HEK293 (cell line): Measurements from ENCODE around the gene ARMH4.

Experiments
- CTCF ChIA-PET: fragments of 350-600 bp; formaldehyde crosslinking; extraction: SDS; loops from one replicate; lab custom pipeline; 2021; ENCODE audit warnings: antibody characterized with exemption; lab: Yijun Ruan, JAX
- POLR2A ChIA-PET: fragments of 300-600 bp; formaldehyde crosslinking; extraction: SDS; loops from one replicate; lab custom pipeline; 2020; ENCODE audit warnings: antibody characterized with exemption, inconsistent platforms; lab: Yijun Ruan, JAX
- H3K27ac ChIP-seq: fragments of 200-500 bp; sonication (Bioruptor generic); 2 replicates; pipeline ENCODE4 v1.5.1; 2014; ENCODE audit warnings: low read depth, low read length, control low read depth, inconsistent platforms; ENCODE audit errors: extremely low read depth
- H3K36me3 ChIP-seq, 2 experiments: fragments of 200-500 bp in 1 of 2; sonication (Bioruptor generic) in 1 of 2; 1 replicate in 1 of 2; 2 replicates in 1 of 2; pipeline ENCODE4 v1.5.1; 2014 to 2017; ENCODE audit warnings: inconsistent platforms in 2 of 2, low read length in 2 of 2; ENCODE audit not compliant: control insufficient read depth in 2 of 2, insufficient read depth in 1 of 2
- H3K4me1 ChIP-seq: fragments of 200-500 bp; sonication (Bioruptor generic); 2 replicates; pipeline ENCODE4 v1.5.1; 2014; ENCODE audit warnings: mild to moderate bottlenecking, low read length, inconsistent platforms; ENCODE audit not compliant: control insufficient read depth, insufficient read depth
- H3K4me3 ChIP-seq: 2 replicates; pipeline ENCODE4 v1.5.1; 2011; ENCODE audit warnings: low read depth, mild to moderate bottlenecking, control low read depth, low read length, moderate library complexity
- H3K9me3 ChIP-seq: fragments of 200-500 bp; sonication (Bioruptor generic); 2 replicates; pipeline ENCODE4 v1.5.1; 2014; ENCODE audit warnings: low read depth, low read length, inconsistent platforms; ENCODE audit not compliant: control insufficient read depth, insufficient read depth
- ATF2 ChIP-seq: fragments of 450-650 bp; formaldehyde crosslinking; IDR thresholded peaks from 2 replicates; pipeline ENCODE4 v1.5.1; 2016; ENCODE audit warnings: missing biosample characterization, missing genetic modification characterization, low read depth
- KLF10 ChIP-seq: fragments of 450-650 bp; IDR thresholded peaks from 2 replicates; pipeline ENCODE4 v1.5.1; 2018; ENCODE audit warnings: missing biosample characterization, mild to moderate bottlenecking, missing genetic modification characterization
- MYNN ChIP-seq: fragments of 450-650 bp; formaldehyde crosslinking; IDR thresholded peaks from 2 replicates; pipeline ENCODE4 v1.5.1; 2016; ENCODE audit warnings: missing biosample characterization, missing genetic modification characterization, borderline replicate concordance
- MZF1 ChIP-seq: fragments of 450-650 bp; formaldehyde crosslinking; IDR thresholded peaks from 2 replicates; pipeline ENCODE4 v1.5.1; 2017; ENCODE audit warnings: missing biosample characterization, missing genetic modification characterization, borderline replicate concordance
- ZBTB7A ChIP-seq: fragments of 450-650 bp; formaldehyde crosslinking; IDR thresholded peaks from 2 replicates; pipeline ENCODE4 v1.5.1; 2016; ENCODE audit warnings: low read depth, missing biosample characterization, missing genetic modification characterization
- ZFHX2 ChIP-seq: fragments of 450-650 bp; formaldehyde crosslinking; conservative IDR thresholded peaks from 2 replicates; pipeline ENCODE4 v1.5.1; 2016; ENCODE audit warnings: missing biosample characterization, missing genetic modification characterization
- ZNF184 ChIP-seq: fragments of 450-650 bp; IDR thresholded peaks from 2 replicates; pipeline ENCODE4 v1.5.1; 2018; ENCODE audit warnings: missing biosample characterization, mild to moderate bottlenecking, missing genetic modification characterization
- ZNF202 ChIP-seq: fragments of 450-650 bp; formaldehyde crosslinking; IDR thresholded peaks from 2 replicates; pipeline ENCODE4 v1.5.1; 2016; ENCODE audit warnings: missing biosample characterization, missing genetic modification characterization, borderline replicate concordance
- ZNF311 ChIP-seq: fragments of 450-650 bp; formaldehyde crosslinking; IDR thresholded peaks from 2 replicates; pipeline ENCODE4 v1.5.1; 2017; ENCODE audit warnings: missing biosample characterization, missing genetic modification characterization, borderline replicate concordance
- ZNF394 ChIP-seq: fragments of 450-650 bp; formaldehyde crosslinking; IDR thresholded peaks from 2 replicates; pipeline ENCODE4 v1.5.1; 2016; ENCODE audit warnings: missing biosample characterization, missing genetic modification characterization, mild to moderate bottlenecking, moderate library complexity, borderline replicate concordance
- ZNF48 ChIP-seq: fragments of 450-650 bp; formaldehyde crosslinking; IDR thresholded peaks from 2 replicates; pipeline ENCODE4 v1.5.1; 2016; ENCODE audit warnings: missing biosample characterization, missing genetic modification characterization
- ZNF501 ChIP-seq: fragments of 450-650 bp; formaldehyde crosslinking; IDR thresholded peaks from 2 replicates; pipeline ENCODE4 v1.5.1; 2016; ENCODE audit warnings: missing biosample characterization, missing genetic modification characterization
- ZNF518A ChIP-seq: fragments of 450-650 bp; formaldehyde crosslinking; conservative IDR thresholded peaks from 2 replicates; pipeline ENCODE4 v1.5.1; 2016; ENCODE audit warnings: low read depth, missing biosample characterization, missing genetic modification characterization
- ZNF639 ChIP-seq: fragments of 450-650 bp; formaldehyde crosslinking; IDR thresholded peaks from 2 replicates; pipeline ENCODE4 v1.5.1; 2016; ENCODE audit warnings: missing biosample characterization, missing genetic modification characterization
- ZNF645 ChIP-seq: fragments of 450-650 bp; formaldehyde crosslinking; IDR thresholded peaks from 2 replicates; pipeline ENCODE4; 2016; ENCODE audit warnings: missing biosample characterization, missing genetic modification characterization
- ZNF677 ChIP-seq: fragments of 450-650 bp; IDR thresholded peaks from 2 replicates; pipeline ENCODE4 v1.5.0; 2018; ENCODE audit warnings: missing biosample characterization, mild to moderate bottlenecking, missing genetic modification characterization, moderate library complexity
- ZNF843 ChIP-seq: fragments of 450-650 bp; formaldehyde crosslinking; IDR thresholded peaks from 2 replicates; pipeline ENCODE4 v1.5.1; 2016; ENCODE audit warnings: missing biosample characterization, missing genetic modification characterization
- ZSCAN16 ChIP-seq: fragments of 450-650 bp; formaldehyde crosslinking; IDR thresholded peaks from 2 replicates; pipeline ENCODE4 v1.5.1; 2016; ENCODE audit warnings: missing biosample characterization, missing genetic modification characterization
- TF ChIP-seq, protein P1 (sequence below): fragments of 450-650 bp; formaldehyde crosslinking; IDR thresholded peaks from 2 replicates; pipeline ENCODE4 v1.5.1; 2017; ENCODE audit warnings: missing biosample characterization, missing genetic modification characterization

The ARMH4 gene

DNA sequence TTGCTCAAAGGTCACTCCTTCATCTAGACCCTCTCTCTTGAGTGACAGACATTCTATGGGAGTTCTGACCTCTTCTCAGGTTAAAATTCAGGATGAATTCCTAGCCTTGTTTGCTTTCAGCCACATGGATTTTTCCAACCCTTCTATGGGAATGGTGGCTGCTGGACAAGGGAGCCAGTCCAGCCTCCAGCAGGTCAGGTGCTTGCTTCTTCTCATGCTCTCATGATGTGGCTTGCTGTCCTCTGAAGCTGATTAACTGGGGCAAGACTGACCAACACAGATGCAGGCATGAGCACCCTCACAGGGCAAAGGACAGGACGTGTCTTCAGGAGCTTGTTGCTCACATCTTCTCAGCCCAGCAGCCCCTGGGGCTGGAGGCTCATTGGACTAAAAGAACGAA, 188.9 kb downstream of the ARMH4 start (continued):
- TF ChIP-seq, protein P1, sequence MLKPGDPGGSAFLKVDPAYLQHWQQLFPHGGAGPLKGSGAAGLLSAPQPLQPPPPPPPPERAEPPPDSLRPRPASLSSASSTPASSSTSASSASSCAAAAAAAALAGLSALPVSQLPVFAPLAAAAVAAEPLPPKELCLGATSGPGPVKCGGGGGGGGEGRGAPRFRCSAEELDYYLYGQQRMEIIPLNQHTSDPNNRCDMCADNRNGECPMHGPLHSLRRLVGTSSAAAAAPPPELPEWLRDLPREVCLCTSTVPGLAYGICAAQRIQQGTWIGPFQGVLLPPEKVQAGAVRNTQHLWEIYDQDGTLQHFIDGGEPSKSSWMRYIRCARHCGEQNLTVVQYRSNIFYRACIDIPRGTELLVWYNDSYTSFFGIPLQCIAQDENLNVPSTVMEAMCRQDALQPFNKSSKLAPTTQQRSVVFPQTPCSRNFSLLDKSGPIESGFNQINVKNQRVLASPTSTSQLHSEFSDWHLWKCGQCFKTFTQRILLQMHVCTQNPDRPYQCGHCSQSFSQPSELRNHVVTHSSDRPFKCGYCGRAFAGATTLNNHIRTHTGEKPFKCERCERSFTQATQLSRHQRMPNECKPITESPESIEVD (tag by site-specific recombination) = no peak
- TF ChIP-seq ZNF184 = no peak

GRCh38 chr14:57962325-57963035, 189.5 kb downstream of the ARMH4 start:
- Histone ChIP-seq H3K9me3 (no peaks in the 10 kb centered on the region), H3K4me1 (no peaks in the 10 kb centered on the region), H3K27ac (no peak overlapping the region), H3K4me3 (no peak overlapping the region), H3K36me3 (no peaks in the 10 kb centered on the region)
- POLR2A ChIA-PET = no interaction called here
- CTCF ChIA-PET = no interaction called here
- TF ChIP-seq MYNN (tag by site-specific recombination) (no peak), ZNF48 (tag by site-specific recombination) (no peak), KLF10 (tag by site-specific recombination) (no peak), ZNF311 (tag by site-specific recombination) (no peak), ZNF394 (tag by site-specific recombination) (no peak)

- Histone ChIP-seq H3K27ac (no peak overlapping the region), H3K4me3 (no peak overlapping the region), H3K4me1 (no peaks in the 10 kb centered on the region), H3K36me3 (no peaks in the 10 kb centered on the region), H3K9me3 (no peaks in the 10 kb centered on the region)
- CTCF ChIA-PET = interaction anchor here (0.6 kb wide), 1 partner anchor 268 kb away, joined by 4 read pairs; no protein-coding TSS in a partner anchor
- POLR2A ChIA-PET = no interaction called here
- TF ChIP-seq ZBTB7A (tag by site-specific recombination) = no peak
- no peak for TF ChIP-seq ZNF501 (tag by site-specific recombination)
- no peak for TF ChIP-seq ZNF645 (tag by site-specific recombination)
- no peak for TF ChIP-seq ZNF677
- no peak for TF ChIP-seq ZNF843
- no peak for TF ChIP-seq ZNF202
- no peak for TF ChIP-seq ZNF518A (tag by site-specific recombination)
- no peak for TF ChIP-seq ZNF639
- TF ChIP-seq ATF2 (tag by site-specific recombination) = no peak
- TF ChIP-seq ZNF311 (tag by site-specific recombination) = no peak
- no peak for TF ChIP-seq ZSCAN16
- no peak for TF ChIP-seq MZF1
- TF ChIP-seq ZFHX2 (tag by site-specific recombination) = no peak
Measured at GRCh38 chr14:57961786-57962060, 190.3 kb downstream of the ARMH4 start.
